PC-3 (cell line): ENCODE results near the gene PBX4.

Experiments used
- EZH2phosphoT487 ChIP-seq: fragments of 300-600 bp; sonication (generic); IDR thresholded peaks from 2 replicates; pipeline ENCODE4 v1.6.1; 2018; ENCODE audit warnings: mild to moderate bottlenecking, antibody characterized with exemption, low read length, borderline replicate concordance
- TF ChIP-seq, protein P1 (sequence below): fragments of 300-600 bp; sonication (generic); conservative IDR thresholded peaks from 2 replicates; pipeline ENCODE4 v1.5.1; 2017; ENCODE audit warnings: antibody characterized with exemption, low read depth, mild to moderate bottlenecking, low read length

- TF ChIP-seq, protein P1, sequence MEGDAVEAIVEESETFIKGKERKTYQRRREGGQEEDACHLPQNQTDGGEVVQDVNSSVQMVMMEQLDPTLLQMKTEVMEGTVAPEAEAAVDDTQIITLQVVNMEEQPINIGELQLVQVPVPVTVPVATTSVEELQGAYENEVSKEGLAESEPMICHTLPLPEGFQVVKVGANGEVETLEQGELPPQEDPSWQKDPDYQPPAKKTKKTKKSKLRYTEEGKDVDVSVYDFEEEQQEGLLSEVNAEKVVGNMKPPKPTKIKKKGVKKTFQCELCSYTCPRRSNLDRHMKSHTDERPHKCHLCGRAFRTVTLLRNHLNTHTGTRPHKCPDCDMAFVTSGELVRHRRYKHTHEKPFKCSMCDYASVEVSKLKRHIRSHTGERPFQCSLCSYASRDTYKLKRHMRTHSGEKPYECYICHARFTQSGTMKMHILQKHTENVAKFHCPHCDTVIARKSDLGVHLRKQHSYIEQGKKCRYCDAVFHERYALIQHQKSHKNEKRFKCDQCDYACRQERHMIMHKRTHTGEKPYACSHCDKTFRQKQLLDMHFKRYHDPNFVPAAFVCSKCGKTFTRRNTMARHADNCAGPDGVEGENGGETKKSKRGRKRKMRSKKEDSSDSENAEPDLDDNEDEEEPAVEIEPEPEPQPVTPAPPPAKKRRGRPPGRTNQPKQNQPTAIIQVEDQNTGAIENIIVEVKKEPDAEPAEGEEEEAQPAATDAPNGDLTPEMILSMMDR, result no peak
- TF ChIP-seq EZH2phosphoT487, result no peak
Measured at GRCh38 chr19:19534556-19535265, 83.8 kb downstream of the PBX4 start.
